Heart left ventricle (tissue), 16 donors: ENCODE data around the gene P4HB. TPM values are rescaled to one million over a fixed set of nuclear protein-coding genes. Genes with fewer than 3 reads are reported as not detected.

Experiments used
- ATAC-seq, 4 donors: fragments of 200-7000 bp; cut with Tn5 transposase; one replicate each; pipeline ENCODE4 v1.9.1; 2020 to 2022; ENCODE audit warnings: moderate library complexity in 4 of 4, mild to moderate bottlenecking in 3 of 4, moderate number of reproducible peaks in 1 of 4
- DNase-seq, 5 donors: peaks; one replicate each; pipeline ENCODE4 v3.0.0-alpha.2; 2020
- H3K27ac ChIP-seq, 12 donors: fragments of 200-600 bp; sonication (generic) in 4 of 12; one replicate each; pipeline versions ENCODE4 v1.5.0 to v1.8.0; 2016 to 2022; ENCODE audit warnings: mild to moderate bottlenecking in 2 of 12
- H3K27me3 ChIP-seq, 9 donors: fragments of 200-600 bp; sonication (generic) in 2 of 9; one replicate each; pipeline versions ENCODE4 v1.5.1 to v1.8.0; 2016 to 2022; ENCODE audit warnings: mild to moderate bottlenecking in 3 of 9
- H3K36me3 ChIP-seq, 9 donors: fragments of 200-600 bp; sonication (generic) in 2 of 9; one replicate each; pipeline versions ENCODE4 v1.5.0 to v1.8.0; 2018 to 2022; ENCODE audit warnings: mild to moderate bottlenecking in 2 of 9
- H3K4me1 ChIP-seq, 12 donors: fragments of 200-600 bp; sonication (generic) in 4 of 12; one replicate each; pipeline versions ENCODE4 v1.5.0 to v1.8.0; 2016 to 2022; ENCODE audit warnings: mild to moderate bottlenecking in 3 of 12
- H3K4me3 ChIP-seq, 12 donors: fragments of 200-600 bp; sonication (generic) in 4 of 12; one replicate each; pipeline versions ENCODE4 v1.5.0 to v1.8.0; 2017 to 2022; ENCODE audit warnings: mild to moderate bottlenecking in 9 of 12, moderate library complexity in 4 of 12
- H3K9me3 ChIP-seq, 12 donors: fragments of 200-600 bp; sonication (generic) in 4 of 12; one replicate each; pipeline versions ENCODE4 v1.5.0 to v1.8.0; 2016 to 2022; ENCODE audit warnings: mild to moderate bottlenecking in 1 of 12
- POLR2A ChIP-seq, 2 donors: fragments of 450-650 bp; IDR thresholded peaks; one replicate each; pipeline ENCODE4 v1.6.1; 2017; ENCODE audit warnings: antibody characterized with exemption in 2 of 2, mild to moderate bottlenecking in 2 of 2, moderate library complexity in 2 of 2
- WGBS, 4 donors: extraction: QIAGEN DNeasy Blood & Tissue Kit in 2 of 4; methylation state at CpG; one replicate each; pipeline versions ENCODE4 v1.1.5 to v1.1.7; 2013 to 2018; 5-methylcytosine and 5-hydroxymethylcytosine counted together
- intact Hi-C, 10 donors: fragments of 100-400 bp; cut with DNase I; formaldehyde crosslinking; loops; one replicate each; pipeline versions ENCODE4 v1.11.1 to v1.14.2; 2022
- polyA plus RNA-seq, 2 donors: library from polyadenylated mRNA; stranded (reverse); fragments of 200-250 nt; gene quantifications; one replicate each; pipeline ENCODE4 v1.2.3, GENCODE V29; 2013
- total RNA-seq, 9 donors: library from RNA; depleted of rRNA in 2 of 9; stranded (reverse); fragments of >200 nt in 2 of 9; fragmentation: NEBNext Ultra II Directional in 3 of 9; extraction: Animal tissue kit (Norgen Biotek cat#: 25700) in 3 of 9; gene quantifications; one replicate each; pipeline versions ENCODE4 v1.1.0 to v1.2.4, GENCODE V29; 2016 to 2023
- TF ChIP-seq, protein P1 (sequence below), 12 donors: fragments of 200-600 bp; sonication (generic) in 4 of 12; IDR thresholded peaks; one replicate each; pipeline versions ENCODE4 v1.5.0 to v1.8.0; 2018 to 2022; ENCODE audit warnings: antibody characterized with exemption in 12 of 12, mild to moderate bottlenecking in 5 of 12
- donor health status: ischemic (EF 13 %, LVEDD 7.1; RV severe dilation, severe dysfunction).
- donor health status: healthy with polysubstance abuse.
- donor health status: DM: no; HTN: yes; CAD: no.
- donor health status: DM: no; HTN: no; CAD: no.
- donor health status: ischemic (EF 25% LVEDD 6.9; RV normal size, moderate dysfunction).
- donor health status: ischemic (EF 25% LVEDD 5.7; RV mildly dilated, moderate dysfunction).
- donor health status: healthy.
- donor health status: DM: yes; HTN: yes; CAD: no.
- donor health status: ischemic (EF 35%, LVEDD 5.7; RV mildly dilated, moderate dysfunction).
- donor health status: nonischemic (EF 11% LVEDD 7.7; RV severe dilation, severe dysfunction).
- donor health status: DM: yes; HTN: yes; CAD: no.
- donor health status: PGD.
- donor health status: ischemic (EF 29% LVEDD 5.4; RV normal size, mild dysfunction).
- donor health status: nonischemic (EF 23%, LVEDD 6.1; RV moderate dilation, normal function).

P4HB gene
- total and polyA plus RNA-seq, 11 donors = 246 to 763 (median 374) TPM

DNA sequence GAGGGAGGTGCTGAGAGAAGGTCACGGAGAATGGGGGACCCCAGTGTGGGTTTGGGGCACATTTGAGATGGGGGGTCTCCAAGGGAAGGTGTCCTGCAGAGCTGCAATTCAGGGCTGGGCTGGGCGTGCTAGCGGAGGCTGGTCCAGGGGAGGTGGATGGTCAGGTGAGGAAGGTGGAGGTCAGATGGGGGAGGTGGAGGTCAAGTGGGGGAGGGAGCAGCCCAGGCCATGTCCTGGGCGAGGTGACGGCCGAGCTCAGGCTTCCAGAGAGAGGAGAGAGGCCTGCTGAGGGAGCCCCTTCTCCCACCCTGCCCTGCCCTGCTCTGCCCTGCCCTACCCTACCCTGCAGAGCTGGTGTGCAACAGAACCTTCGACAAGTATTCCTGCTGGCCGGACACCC lies 49.9 kb downstream of the P4HB start:
- Histone ChIP-seq H3K4me1 (no peaks in the 10 kb centered on the region), H3K4me3 (no peak overlapping the region), H3K36me3 (no peaks in the 10 kb centered on the region), H3K27me3 (peaks cover 0 to 47% (median 27%) of the 10 kb centered on the region in 9 donors), H3K9me3 (no peaks in the 10 kb centered on the region), H3K27ac (no peak overlapping the region)
- WGBS, 4 donors = 68 to 81% (median 78%) methylated on average over 6 to 8 of the region's 8 CpGs
- intact Hi-C loops = no loop called here
- DNase-seq = no peak
- TF ChIP-seq POLR2A (IDR thresholded peaks at IDR 0.05) = no peak
- TF ChIP-seq, protein P1, sequence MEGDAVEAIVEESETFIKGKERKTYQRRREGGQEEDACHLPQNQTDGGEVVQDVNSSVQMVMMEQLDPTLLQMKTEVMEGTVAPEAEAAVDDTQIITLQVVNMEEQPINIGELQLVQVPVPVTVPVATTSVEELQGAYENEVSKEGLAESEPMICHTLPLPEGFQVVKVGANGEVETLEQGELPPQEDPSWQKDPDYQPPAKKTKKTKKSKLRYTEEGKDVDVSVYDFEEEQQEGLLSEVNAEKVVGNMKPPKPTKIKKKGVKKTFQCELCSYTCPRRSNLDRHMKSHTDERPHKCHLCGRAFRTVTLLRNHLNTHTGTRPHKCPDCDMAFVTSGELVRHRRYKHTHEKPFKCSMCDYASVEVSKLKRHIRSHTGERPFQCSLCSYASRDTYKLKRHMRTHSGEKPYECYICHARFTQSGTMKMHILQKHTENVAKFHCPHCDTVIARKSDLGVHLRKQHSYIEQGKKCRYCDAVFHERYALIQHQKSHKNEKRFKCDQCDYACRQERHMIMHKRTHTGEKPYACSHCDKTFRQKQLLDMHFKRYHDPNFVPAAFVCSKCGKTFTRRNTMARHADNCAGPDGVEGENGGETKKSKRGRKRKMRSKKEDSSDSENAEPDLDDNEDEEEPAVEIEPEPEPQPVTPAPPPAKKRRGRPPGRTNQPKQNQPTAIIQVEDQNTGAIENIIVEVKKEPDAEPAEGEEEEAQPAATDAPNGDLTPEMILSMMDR (IDR thresholded peaks at IDR 0.05) = no peak
- ATAC-seq = no peak

DNA sequence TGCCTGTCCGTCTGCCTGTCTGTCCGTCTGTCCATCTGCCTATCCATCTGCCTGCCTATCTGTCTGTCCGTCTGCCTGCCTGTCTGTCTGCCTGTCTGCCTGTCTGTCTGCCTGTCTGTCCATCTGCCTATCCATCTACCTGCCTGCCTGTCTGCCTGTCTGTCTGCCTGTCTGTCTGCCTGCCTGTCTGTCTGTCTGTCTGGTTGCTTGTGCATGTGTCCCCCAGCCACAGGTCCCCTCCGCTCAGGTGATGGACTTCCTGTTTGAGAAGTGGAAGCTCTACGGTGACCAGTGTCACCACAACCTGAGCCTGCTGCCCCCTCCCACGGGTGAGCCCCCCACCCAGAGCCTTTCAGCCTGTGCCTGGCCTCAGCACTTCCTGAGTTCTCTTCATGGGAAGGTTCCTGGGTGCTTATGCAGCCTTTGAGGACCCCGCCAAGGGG lies 50.8 kb downstream of the P4HB start:
- no peak for TF ChIP-seq POLR2A (IDR thresholded peaks at IDR 0.05)
- TF ChIP-seq, protein P1 (IDR thresholded peaks at IDR 0.05) = no peak
- Histone ChIP-seq H3K27ac (no peak overlapping the region), H3K9me3 (no peaks in the 10 kb centered on the region), H3K4me3 (no peak overlapping the region), H3K27me3 (peaks cover 4 to 56% (median 34%) of the 10 kb centered on the region in 9 donors), H3K4me1 (peaks cover 0 to 7% (median under 1%) of the 10 kb centered on the region in 12 donors), H3K36me3 (no peaks in the 10 kb centered on the region)
- intact Hi-C loops = no loop called here
- 75 to 79% (median 75%) methylated on average over 6 to 7 of the region's 7 CpGs for WGBS, 4 donors
- ATAC-seq (no peak), DNase-seq (no peak)

DNA sequence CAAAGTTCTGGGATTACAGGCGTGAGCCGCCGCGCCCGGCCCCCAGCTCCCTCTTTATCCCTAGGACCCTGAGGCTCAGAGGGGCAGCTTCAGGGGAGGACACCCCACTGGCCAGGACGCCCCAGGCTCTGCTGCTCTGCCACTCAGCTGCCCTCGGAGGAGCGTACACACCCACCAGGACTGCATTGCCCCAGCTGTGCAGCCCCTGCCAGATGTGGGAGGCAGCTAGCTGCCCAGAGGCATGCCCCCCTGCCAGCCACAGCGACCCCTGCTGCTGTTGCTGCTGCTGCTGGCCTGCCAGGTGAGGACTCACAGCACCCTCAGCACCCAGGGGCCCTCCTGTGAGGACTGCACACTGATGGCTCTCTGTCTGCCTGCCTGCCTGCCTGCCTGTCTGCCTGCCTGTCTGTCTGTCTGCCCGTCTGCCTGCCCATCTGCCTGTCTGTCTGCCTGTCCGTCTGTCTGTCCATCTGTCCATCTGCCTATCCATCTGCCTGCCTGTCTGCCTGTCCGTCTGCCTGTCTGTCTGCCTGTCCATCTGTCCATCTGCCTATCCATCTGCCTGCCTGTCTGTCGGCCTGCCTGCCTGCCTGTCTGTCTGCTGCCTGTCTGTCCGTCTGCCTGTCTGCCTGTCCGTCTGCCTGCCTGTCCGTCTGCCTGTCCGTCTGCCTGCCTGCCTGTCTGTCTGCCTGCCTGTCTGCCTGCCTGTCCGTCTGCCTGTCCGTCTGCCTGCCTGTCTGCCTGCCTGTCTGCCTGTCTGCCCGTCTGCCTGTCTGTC lies 51.4 kb downstream of the P4HB start:
- WGBS, 4 donors = 70 to 81% (median 75%) methylated on average over 14 to 20 of the region's 20 CpGs
- H3K4me1 ChIP-seq = peaks cover 0 to 13% (median 1%) of the 10 kb centered on the region in 12 donors
- DNase-seq = no peak
- ATAC-seq = no peak
- H3K9me3 ChIP-seq = no peaks in the 10 kb centered on the region
- intact Hi-C loops = no loop called here
- H3K27me3 ChIP-seq = peaks cover 10 to 62% (median 40%) of the 10 kb centered on the region in 9 donors
- H3K36me3 ChIP-seq = no peaks in the 10 kb centered on the region
- TF ChIP-seq, protein P1 (IDR thresholded peaks at IDR 0.05) = no peak
- TF ChIP-seq POLR2A (IDR thresholded peaks at IDR 0.05) = no peak
- no peak overlapping the region for H3K4me3 ChIP-seq
- H3K27ac ChIP-seq = no peak overlapping the region

DNA sequence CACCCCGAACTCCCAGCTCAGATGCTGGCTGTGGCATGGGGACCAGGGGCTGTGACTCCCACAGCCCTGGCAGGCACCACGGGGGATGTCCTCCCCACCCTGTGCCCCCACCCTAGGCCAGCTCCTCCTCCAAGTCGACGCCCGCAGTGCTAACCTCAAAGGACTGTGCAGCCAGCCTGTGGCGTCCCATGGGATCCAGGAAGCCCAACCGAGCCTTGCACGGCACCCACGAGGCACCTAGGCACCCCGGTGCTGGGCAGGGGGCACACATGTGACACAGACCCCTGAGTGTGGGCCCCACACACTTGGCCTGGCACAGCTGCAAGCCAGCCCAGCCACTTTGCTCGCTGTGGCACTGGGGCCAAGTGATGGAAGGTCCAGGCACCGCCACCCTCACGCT lies 52.5 kb downstream of the P4HB start:
- 66 to 74% (median 71%) methylated on average over 12 to 13 of the region's 13 CpGs for WGBS, 4 donors
- no peaks in the 10 kb centered on the region for H3K36me3 ChIP-seq
- DNase-seq = no peak
- H3K9me3 ChIP-seq = no peaks in the 10 kb centered on the region
- intact Hi-C loops = no loop called here
- peaks cover 0 to 21% (median 1%) of the 10 kb centered on the region in 12 donors for H3K4me1 ChIP-seq
- no peak for TF ChIP-seq POLR2A (IDR thresholded peaks at IDR 0.05)
- TF ChIP-seq, protein P1 (IDR thresholded peaks at IDR 0.05) = no peak
- H3K27ac ChIP-seq = no peak overlapping the region
- no peak overlapping the region for H3K4me3 ChIP-seq
- ATAC-seq = no peak
- H3K27me3 ChIP-seq = peaks cover 15 to 66% (median 51%) of the 10 kb centered on the region in 9 donors
